GM19463 (cell line): Measurements from ENCODE around the gene MTA1.

Source experiments
- ATAC-seq: cut with Tn5 transposase; IDR thresholded peaks from one replicate; pipeline ENCODE4 v1.9.1; 2021; ENCODE audit warnings: mild to moderate bottlenecking, moderate library complexity; ENCODE audit not compliant: unreplicated experiment

Gene MTA1

DNA sequence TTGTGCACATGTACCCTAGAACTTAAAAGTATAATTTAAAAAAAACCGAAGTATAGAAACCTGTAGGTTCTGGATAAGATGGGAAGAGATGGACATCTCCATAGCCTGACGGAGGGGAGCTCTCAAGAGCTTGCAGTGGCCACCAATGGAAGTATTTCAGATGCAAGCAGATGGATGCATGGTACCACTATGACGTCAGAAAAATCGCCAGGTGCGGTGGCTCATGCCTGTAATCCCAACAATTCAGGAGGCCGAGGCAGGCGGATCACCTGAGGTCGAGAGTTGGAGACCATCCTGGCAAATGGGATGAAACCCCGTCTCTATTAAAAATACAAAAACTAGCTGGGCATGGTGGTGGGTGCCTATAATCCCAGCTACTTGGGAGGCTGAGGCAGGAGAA, 17.9 kb upstream of the MTA1 start:
- no peak for ATAC-seq

DNA sequence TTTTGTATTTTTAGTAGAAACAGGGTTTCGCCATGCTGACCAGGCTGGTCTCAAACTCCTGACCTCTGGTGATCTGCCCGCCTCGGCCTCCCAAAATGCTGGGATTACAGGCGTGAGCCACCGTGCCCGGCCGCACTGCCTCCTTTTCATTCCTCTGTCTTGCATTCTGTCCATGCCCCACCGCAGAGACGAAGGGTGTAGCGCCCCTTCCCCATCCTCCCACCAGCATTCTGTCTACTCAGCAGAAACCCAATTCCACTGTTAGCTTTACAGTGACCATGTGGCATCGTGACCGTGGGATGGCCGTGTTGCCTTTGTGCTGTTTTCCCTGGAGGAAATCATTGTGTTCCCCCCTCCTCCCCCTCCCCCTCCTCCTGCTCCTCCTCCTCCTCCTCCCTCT, 11.0 kb upstream of the MTA1 start:
- ATAC-seq = no peak

DNA sequence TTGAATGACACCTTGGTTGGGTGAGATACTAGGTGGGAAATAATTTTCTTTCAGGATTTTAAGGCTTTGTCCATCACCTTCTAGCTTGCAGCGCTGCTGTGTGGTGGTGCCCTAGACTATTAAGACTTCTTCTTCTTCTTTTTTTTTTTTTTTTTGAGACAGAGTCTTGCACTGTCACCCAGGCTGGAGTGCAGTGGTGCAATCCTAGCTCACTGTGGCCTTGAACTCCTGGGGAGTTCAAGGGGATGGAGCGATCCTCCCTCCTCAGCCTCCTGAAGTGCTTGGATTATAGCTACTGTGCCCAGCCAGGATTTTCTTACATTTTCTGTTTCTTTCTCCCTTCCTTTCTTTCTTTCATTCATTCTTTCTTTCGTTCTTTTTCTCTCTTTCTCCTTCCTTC, 10.3 kb upstream of the MTA1 start:
- ATAC-seq = no peak

DNA sequence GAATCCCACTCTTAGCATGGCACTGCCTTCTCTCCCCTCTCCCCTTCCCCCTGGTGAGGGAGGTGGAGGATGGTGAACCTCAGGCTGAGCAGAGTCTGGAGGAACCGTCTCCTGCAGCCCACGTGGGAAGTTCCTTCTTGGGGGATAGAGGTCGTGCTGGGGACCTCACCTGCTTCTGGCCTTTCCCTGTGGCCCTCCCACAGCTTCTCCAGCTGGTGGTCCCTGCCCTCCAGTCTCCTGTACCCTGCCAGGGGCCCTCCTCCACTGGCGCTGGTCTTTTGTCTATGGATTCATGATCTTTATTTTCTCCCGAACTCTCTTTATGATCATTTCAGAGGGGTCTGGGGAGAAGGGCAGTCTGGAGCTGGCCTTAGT, 9.0 kb upstream of the MTA1 start:
- ATAC-seq = no peak

DNA sequence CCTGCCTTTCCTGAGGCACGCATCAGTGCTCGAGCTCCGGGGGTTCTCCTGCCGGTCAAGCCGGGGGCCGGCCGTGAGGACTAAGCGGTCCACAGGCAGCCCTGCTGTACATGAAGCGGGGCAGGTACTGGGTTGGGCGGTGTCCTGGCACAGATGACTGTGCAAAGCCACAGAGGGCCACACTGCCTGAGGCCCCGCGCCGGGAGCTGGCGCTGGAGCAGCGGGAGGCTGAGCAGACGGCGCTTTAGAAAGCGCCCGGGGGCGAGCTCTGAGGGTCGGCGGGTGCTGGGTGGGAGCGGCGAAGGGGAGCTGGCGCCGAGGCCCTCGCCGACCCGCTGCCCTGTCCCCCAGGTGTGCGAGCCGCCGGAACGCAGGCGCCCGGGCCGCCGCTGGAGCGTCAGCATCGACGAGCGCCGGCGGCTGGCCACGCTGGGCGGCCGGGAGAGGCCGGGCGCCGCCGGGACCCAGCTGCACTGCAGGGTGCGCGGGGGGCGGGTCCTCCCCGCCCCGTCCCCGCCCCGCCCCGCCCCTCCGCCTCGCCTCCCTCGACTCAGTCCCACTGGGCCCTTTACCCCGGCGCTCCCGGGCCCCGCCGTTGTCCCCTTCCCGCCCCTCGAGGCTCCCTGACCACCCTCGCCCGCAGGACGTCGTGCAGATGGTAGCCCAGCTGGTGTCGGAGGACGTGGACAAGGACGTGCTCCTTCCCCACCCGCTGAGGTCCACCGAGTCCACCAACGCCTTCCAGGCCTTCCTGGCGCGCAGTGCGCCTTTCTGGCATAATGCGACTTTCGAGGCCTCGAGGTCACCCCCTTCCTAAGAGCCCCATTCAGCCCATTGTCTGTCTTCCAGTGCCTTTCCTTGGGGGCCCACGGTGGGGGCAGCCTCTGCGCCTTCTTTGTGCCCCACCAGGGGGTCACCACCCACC, 8.3 kb upstream of the MTA1 start:
- no peak for ATAC-seq

DNA sequence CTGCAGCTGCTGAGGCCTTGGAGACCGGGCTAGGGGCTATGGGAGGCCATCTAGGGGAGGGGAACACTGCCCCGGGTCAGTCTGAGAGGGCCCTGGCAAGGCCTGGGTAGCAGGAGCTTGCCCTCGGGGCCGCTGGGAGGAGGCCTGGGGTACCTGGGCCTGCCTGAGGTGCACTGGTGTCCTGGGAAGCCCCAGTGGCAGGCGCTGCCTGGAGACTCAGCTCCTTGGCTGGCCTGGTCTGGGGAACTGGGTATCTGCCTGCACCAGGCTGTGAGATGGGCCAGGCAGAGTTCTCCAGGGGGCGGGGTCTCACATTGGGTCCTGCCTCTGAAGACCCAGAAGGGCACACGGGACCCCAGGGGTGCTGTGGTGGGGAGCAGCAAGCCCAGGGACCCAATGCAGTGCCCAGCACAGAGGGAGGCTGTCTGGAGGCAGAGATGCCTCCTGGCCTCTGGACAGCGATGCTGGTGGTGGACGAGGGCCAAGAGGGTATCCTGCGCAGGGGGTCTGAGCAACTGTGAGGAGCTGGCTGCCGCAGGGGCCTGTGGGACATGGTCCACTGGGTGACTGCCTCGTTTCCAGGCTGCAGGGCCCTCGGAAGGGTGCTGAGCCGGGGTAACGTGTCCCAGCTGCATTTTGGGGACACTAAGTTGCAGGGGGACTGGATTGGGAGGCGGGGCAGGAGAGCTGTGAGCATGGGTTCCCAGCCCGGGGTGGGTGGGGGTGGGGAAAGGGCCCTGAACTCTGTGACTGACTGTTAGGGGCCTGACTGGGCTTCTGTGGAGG, 7.4 kb upstream of the MTA1 start:
- ATAC-seq = no peak

DNA sequence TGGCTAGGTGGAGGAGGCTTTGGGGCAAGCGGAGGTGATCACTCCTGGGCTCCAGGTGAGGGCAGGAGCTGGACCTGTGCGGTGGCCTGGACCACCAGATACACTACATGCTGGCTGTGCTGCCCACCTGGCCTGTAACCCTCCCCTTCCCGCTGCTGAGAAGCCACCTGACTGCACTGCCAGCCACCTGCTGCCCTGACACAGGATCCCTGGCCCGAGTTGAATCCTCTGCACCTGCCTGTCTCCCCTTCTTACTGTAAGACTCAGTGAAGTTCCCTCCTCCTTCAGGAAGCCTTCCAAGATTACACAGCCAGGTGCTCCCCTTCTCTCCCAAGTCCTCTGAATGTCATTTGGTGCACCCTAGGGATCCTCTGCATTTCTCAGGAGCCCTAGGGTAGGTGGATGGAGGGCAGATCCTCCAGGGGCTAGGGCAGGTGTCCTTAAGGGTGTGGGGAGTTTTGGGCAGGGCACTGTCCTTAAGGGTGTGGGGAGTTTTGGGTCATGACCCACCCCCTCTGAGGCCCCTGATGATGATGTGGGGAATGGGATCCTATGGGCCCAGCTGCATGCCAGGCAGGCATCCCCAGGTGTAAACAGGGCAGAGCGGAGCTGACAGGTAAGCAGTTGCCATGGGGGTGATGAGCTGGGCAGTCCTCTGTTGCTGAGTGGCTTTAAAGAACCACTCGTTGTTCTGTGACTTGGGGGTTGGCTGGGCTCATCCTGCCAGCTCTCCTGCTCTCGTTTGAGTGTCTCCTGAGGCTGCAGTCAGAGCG, 6.7 kb upstream of the MTA1 start:
- no peak for ATAC-seq

DNA sequence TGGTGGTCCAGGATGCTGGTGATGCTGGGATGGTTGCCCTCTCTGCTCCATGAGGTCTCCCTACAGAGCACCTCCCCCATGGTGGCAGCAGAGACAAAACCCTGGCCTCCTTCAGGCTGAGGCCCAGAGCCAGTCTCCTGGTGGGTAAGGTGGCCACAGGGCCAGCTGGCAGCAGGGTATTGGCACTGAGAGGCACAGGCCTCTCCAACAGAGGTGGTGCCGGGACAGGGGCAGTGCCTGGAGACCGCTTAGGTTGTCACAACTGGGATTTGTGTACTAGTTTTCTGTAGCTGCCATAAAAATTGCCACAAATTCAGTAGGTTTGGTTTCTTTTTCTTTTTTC, 6.1 kb upstream of the MTA1 start:
- no peak for ATAC-seq

DNA sequence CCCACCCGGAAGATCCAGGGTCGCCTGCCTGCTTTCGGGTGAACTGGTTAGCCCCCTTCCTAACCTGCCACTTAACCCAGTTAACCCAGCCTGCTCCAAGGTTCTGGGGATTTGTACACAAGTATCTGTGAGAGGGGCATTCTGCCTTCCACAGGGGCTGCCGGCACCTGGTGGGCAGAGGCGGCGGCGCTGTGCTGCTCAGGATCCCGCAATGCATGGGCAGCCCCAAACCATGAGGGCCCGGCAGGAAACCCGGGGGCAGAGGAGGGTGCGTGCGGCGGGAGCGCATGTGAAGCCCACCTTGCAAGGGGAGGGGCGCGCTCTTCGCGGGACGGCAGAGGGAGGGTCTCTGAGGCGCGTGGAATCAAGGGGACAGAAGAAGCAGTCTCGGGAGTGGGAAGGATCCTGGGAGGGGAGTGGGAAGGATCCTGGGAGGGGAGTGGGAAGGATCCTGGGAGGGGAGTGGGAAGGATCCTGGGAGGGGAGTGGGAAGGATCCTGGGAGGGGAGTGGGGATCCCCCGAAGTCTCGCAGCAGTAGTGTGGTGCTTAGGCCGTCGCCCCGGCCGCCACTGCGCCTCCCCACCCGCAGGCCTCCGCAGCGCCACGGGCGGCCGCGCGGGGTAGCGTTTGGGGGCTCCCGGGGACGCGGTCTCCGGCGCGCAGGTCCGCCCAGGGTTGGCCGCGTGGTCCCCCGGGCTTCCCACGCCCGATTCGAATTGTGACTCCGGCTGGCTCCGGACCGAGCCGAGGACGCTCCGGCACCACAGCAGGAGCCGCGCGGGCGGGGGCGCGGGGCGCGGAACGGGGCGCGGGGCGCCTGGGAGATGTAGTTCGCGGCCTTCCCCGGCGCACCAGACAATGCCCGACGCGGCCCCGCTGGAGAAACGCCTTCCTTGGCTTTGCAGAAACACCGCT, 4.9 kb upstream of the MTA1 start:
- peak; percentile 53 for ATAC-seq

DNA sequence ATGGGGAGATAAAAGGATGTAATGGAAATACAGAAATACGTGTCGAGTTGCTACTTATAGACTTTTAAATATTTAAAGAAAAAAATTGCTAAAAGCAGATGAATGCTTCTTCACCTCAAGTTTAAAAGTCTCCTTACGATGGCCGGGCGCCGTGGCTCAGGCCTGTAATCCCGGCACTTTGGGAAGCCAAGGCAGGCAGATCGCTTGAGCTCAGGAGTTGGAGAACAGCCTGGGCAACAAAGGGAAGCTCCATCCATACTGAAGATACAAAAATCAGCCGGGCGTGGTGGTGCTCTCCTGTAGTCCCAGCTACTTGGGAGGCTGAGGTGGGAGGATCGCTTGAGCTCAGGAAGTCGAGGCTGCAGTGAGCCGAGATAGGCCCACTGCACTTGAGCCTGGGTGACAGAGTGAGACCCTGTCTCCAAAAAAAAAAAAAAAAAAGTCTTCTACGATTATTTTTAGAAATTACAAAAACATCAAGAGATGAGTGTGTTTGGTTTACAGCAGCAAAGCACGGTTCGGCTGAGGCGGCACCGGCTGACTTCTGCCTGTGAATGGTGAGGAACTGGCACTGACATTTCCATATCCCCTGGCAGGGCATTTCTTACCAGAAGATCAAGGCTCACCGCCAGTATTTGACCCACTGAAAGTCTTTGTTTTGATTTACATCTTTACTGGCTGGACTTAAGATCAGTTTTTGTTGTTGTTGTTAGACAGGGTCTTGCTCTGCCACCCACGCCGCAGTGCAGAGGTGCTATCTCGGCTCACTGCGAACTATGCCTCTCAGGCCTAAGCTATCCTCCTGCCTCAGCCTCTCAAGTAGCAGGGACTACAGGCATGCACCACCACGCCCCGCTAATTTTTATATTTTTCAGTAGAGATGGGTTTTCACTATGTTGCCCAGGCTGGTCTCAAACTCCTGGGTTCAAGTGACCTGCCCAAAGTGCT, 3.9 kb upstream of the MTA1 start:
- no peak for ATAC-seq

DNA sequence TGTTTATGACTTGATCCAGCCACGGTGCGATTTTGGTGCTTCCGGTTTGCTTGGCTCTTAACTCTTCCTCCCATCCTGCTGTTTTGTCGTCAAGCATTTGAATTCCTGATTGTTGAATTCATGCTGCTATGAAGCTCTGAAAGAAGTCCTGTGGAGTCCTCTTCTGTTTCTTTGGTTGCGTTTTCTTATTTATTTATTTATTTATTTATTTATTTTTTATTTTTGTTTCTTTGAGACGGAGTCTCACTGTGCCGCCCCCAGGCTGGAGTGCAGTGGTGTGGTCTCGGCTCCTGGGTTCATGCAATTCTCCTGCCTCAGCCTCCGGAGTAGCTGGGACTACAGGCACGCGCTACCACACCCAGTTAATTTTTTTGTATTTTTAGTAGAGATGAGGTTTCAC, 3.0 kb upstream of the MTA1 start:
- ATAC-seq = no peak

DNA sequence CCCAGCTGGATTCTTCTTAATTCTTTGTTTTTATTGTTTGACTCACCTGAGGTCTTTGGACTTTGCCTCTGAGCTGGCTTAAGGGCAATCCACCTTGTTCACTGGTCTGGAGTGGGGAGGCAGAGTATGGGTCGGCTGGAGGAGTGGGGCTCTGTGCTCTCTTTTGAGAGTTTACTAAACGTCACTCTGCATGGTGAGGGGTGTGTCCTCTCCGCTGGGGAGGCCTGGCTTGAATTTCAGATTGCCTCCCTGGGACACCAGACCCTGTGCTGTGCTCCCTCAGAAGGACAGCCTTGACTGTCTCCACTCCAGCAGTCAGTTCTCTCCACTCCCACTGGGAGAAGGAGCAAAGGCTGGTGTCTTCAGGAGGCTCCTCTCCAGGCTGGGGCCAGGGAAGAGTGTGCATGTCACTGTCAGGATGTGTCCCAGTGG, 1.9 kb upstream of the MTA1 start:
- ATAC-seq = no peak

DNA sequence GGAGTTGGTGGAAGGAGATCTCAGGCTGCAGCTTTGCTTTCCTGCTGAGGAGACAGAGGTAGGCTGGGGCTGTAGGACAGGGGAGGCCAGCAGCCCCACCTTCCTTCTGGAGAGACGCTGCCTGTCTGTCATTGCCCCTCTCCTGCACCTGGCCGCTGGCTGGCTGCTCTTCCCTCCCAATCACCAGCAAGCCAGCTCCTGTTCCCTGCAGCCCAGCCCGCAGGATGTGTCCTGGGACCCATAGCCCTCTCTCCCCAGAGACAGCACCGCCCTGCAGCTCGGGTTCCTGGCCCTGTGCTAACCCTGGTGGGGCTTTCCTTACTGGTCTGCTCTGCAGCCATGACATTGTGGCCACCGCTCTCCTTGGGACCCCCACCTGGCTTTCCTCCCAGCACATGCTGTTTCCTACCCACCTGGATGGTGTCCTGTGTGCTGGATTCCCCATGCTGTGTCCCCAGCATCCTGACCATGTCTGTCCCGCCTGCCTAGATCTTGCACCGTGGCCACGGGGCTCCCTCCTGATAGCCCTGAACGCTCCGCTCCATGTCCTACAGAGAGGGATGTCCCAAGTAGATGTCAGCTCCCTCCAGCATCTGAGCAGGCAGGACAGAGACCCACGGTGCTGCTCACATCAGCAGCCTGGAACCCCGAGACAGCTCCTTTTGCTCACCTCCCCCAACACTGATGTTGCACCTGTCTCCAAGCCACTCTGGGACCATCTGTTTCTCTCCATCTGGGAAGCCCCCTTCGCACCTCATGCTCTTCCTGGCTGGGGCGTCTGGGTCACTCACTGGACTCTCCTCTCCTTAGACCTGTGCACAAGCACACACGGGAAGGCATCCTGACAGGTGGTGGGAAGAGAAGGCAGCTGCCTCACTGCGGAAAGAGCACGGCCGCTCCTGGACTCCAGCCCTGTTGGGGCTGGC, 1.1 kb upstream of the MTA1 start:
- no peak for ATAC-seq

DNA sequence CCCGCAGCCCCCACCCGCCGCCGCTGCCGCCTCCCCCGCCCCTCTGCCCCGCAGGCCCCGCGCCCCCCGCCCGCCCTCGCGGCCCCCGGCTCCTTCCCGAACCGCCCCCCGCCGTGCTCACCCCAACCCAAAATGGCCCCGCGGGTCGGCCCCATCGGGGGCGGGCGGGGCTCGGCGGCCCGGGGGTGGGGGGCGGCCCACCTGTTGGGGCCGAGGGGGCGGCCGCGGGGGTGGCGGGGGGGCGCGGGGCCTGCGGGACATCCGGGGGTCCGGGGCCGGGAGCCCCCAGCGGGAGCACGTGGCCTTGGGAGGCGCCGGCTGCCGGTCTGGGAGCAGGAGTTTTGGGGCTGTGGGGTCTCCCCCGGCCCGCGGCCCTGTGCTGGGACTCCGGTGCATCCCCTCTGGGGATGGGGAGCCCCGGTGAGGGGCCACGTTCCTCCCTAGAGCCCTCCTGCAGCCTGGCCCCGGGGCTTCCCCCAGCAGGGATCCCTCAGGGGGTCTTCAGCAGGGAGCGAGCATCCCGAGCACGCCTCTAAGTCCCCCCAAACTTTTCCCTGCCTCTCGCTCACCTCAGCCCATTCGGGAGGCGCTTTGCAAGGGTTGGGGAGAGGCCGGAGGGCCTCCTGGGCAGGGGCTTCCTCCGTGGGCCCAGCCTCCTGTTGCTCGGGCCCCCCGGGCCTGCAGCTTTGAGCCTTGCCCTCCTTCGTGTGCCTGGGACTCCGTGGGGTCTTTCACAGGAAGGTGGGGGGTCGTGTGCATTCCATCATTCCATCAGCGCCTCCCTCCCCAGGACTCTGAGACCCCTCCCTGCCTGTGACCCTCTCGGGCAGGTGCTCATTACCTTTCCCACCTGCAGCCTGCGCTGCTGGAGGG, 710 bp downstream of the MTA1 start:
- ATAC-seq = no peak

DNA sequence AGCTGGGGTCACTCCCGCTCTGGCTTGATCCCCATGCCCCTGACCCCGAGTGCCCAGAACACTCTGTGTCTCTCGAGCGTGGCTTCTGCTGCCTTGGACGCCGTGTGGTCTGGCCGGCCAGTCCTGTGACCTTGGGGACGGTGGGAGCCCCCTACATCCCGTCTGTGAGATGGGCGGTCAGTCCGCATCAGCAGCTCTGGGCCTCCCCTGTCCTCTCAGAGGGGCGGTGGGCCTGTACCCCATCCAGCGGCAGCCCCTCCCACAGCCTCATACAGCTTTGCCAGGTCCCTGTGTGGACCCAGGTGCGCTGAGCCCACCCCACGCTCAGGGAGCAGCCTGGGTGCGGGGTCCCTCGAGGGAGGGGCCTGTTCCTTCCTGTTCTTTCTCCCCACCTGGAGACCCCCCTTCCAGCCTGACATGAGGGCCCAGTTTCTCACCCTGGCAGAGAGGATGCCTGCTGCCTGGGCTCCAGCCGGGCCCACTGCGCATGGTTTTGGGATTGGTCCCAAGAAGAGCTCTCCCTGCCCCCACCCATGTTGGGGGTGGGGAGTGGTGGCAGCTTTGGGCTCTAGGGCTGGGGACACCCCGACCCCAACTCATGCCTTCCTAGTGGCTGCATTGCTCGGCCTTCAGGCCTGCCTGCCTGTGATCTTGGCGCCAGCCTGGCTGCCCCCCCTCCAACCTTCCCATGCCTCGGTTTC, 1.5 kb downstream of the MTA1 start:
- no peak for ATAC-seq

DNA sequence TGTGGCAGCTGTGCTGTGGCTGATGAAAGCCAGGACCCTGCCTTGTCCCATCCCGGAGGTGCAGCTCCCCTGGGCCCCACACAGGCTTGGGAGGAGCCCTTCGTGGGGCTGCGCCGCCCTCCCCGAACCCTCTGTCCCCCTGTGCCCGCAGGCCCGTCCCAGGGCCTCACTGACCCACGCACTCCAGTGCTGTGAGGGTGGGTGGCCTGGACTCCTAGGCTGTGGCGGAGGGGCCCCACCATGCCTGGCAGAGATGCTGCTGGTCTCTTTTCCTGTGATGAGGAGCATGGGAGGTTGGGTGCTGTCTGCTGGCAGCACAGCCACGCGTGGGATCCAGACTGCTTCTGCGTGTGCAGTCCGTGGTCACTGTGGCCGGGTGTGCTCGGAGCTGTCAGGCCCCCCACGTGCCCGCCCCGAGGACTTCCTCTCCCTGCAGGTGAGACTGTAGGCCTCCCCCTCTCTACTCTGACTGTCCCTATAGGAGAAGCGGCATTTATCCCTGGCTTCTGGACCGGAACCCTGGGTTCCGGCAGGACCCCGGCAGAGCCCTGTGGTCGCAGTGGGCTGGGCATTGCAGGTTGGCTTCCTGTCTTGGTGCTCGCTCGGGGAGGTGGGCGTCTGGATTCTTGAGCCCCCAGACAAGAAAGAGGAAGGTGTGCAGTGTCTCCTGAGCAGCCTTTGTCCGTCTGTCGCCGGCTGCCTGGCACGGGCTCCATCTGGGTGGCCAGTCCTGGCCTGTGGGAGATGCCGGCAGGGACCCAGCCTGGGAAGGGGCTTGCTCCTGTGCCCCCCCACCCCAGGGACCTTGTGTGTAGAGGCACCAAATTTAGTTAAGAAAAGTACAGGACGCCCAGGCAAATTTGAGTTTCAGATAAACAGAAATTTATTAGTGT, 2.3 kb downstream of the MTA1 start:
- no peak for ATAC-seq
